ENCODE measurements around the gene MCRIP2.
A peak's percentile ranks its signal among the peaks of the same experiment; 100 is the strongest.

MCRIP2 gene

GRCh38 chr16:633336-634050 is 8.1 kb upstream of the MCRIP2 start:
- no peak for DNase-seq

GRCh38 chr16:634051-634670 is 7.5 kb upstream of the MCRIP2 start:
- DNase-seq: no peak

GRCh38 chr16:634996-635395 is 6.6 kb upstream of the MCRIP2 start:
- DNase-seq: no peak

GRCh38 chr16:635573-636205 is 5.9 kb upstream of the MCRIP2 start:
- no peak for DNase-seq

- DNase-seq: peak; percentile 91
Observed at GRCh38 chr16:636206-637080, 5.2 kb upstream of the MCRIP2 start, which contains the start of gene METTL26. Gene METTL26, minus strand, starts transcription at chr16:636305. Its CDS starts 15 bp downstream, at chr16:636290.

- no peak for DNase-seq
Observed at GRCh38 chr16:637081-638018, 4.3 kb upstream of the MCRIP2 start.

- no peak for DNase-seq
Observed at GRCh38 chr16:638034-638543, 3.5 kb upstream of the MCRIP2 start.

GRCh38 chr16:638836-639235 is 2.8 kb upstream of the MCRIP2 start:
- DNase-seq: no peak

GRCh38 chr16:640614-641013 is 1.0 kb upstream of the MCRIP2 start:
- no peak for DNase-seq

GRCh38 chr16:642189-643049 is 791 bp downstream of the MCRIP2 start:
- DNase-seq: no peak

- no peak for DNase-seq
Observed at GRCh38 chr16:643050-643368, 1.4 kb downstream of the MCRIP2 start.

- DNase-seq: no peak
Observed at GRCh38 chr16:644556-644955, 2.9 kb downstream of the MCRIP2 start.

- DNase-seq: no peak
Observed at GRCh38 chr16:645852-646678, 4.4 kb downstream of the MCRIP2 start.

GRCh38 chr16:646679-647172 is 5.1 kb downstream of the MCRIP2 start:
- no peak for DNase-seq

- DNase-seq: no peak
Observed at GRCh38 chr16:647173-647902, 5.7 kb downstream of the MCRIP2 start.

- no peak for DNase-seq
Observed at GRCh38 chr16:648071-648780, 6.6 kb downstream of the MCRIP2 start.

- DNase-seq: peak; percentile 91
Observed at GRCh38 chr16:648781-649589, 7.4 kb downstream of the MCRIP2 start, which contains the start of gene WDR90. Gene WDR90, plus strand, starts transcription at chr16:649365. Its CDS starts 52 bp downstream, at chr16:649417.
